Astrocyte (in vitro differentiated cells and primary cell): Measurements from ENCODE around the gene NEK9. TPM values are rescaled to one million over a fixed set of nuclear protein-coding genes. Genes with fewer than 3 reads are reported as not detected.

Experiments used
- DNase-seq: peaks from one replicate; pipeline ENCODE4 v3.0.0-alpha.2; 2010; ENCODE audit warnings: low read depth
- FAIRE-seq: peaks from 2 replicates; lab custom pipeline; 2011; peaks lifted over from hg19 to GRCh38; lab: Jason Lieb, UNC
- H2AFZ ChIP-seq: 2 replicates; pipeline ENCODE4 v1.6.0; 2012; ENCODE audit warnings: low read depth, low read length, inconsistent platforms
- H3K27ac ChIP-seq: 2 replicates; pipeline ENCODE4 v1.5.1; 2011; ENCODE audit warnings: low read depth, low read length, inconsistent platforms
- H3K27me3 ChIP-seq: 2 replicates; pipeline ENCODE4 v1.6.0; 2011; ENCODE audit warnings: low read length, inconsistent platforms; ENCODE audit not compliant: insufficient read depth
- H3K36me3 ChIP-seq: 2 replicates; pipeline ENCODE4 v1.5.1; 2011; ENCODE audit warnings: low read length, inconsistent platforms; ENCODE audit not compliant: insufficient read depth
- H3K4me1 ChIP-seq: 2 replicates; pipeline ENCODE4 v1.5.1; 2011; ENCODE audit warnings: low read length, inconsistent platforms; ENCODE audit not compliant: insufficient read depth
- H3K4me2 ChIP-seq: 2 replicates; pipeline ENCODE4 v1.6.0; 2012; ENCODE audit warnings: low read length, inconsistent platforms
- H3K4me3 ChIP-seq: 2 replicates; pipeline ENCODE4 v1.5.1; 2011; ENCODE audit warnings: low read depth, mild to moderate bottlenecking, low read length, inconsistent platforms; ENCODE audit not compliant: insufficient read depth
- H3K79me2 ChIP-seq: 2 replicates; pipeline ENCODE4 v1.6.0; 2012; ENCODE audit warnings: mild to moderate bottlenecking, low read length, inconsistent platforms; ENCODE audit not compliant: insufficient read depth
- H3K9ac ChIP-seq: 2 replicates; pipeline ENCODE4 v1.6.0; 2012; ENCODE audit warnings: mild to moderate bottlenecking, low read length, inconsistent platforms
- H3K9me3 ChIP-seq: 2 replicates; pipeline ENCODE4 v1.5.1; 2012; ENCODE audit warnings: low read depth, mild to moderate bottlenecking, low read length, inconsistent platforms; ENCODE audit not compliant: insufficient read depth
- H4K20me1 ChIP-seq: 2 replicates; pipeline ENCODE4 v1.6.0; 2012; ENCODE audit warnings: low read length, inconsistent platforms; ENCODE audit not compliant: insufficient read depth
- H3K27ac Mint-ChIP-seq: one replicate; pipeline ENCODE4 v1.8.0; 2021; ENCODE audit warnings: mild to moderate bottlenecking, mixed read lengths; ENCODE audit not compliant: unreplicated experiment
- H3K27me3 Mint-ChIP-seq: one replicate; pipeline ENCODE4 v1.8.0; 2021; ENCODE audit warnings: low read depth, mixed read lengths; ENCODE audit not compliant: unreplicated experiment
- H3K36me3 Mint-ChIP-seq: one replicate; pipeline ENCODE4 v1.8.0; 2021; ENCODE audit warnings: low read depth, mixed read lengths; ENCODE audit not compliant: unreplicated experiment
- H3K4me1 Mint-ChIP-seq: one replicate; pipeline ENCODE4 v1.8.0; 2021; ENCODE audit warnings: low read depth, mixed read lengths; ENCODE audit not compliant: unreplicated experiment
- H3K4me3 Mint-ChIP-seq: one replicate; pipeline ENCODE4 v1.8.0; 2021; ENCODE audit warnings: mild to moderate bottlenecking, moderate library complexity, mixed read lengths; ENCODE audit not compliant: unreplicated experiment
- H3K9me3 Mint-ChIP-seq: one replicate; pipeline ENCODE4 v1.8.0; 2021; ENCODE audit warnings: mild to moderate bottlenecking, mixed read lengths; ENCODE audit not compliant: unreplicated experiment
- CTCF ChIP-seq: IDR thresholded peaks from 2 replicates; pipeline ENCODE4 v1.5.1; 2011; ENCODE audit warnings: low read depth, mild to moderate bottlenecking, inconsistent platforms, low read length, moderate library complexity; ENCODE audit not compliant: insufficient read depth
- EZH2 ChIP-seq: IDR thresholded peaks from 2 replicates; pipeline ENCODE4 v1.6.1; 2012; ENCODE audit warnings: mild to moderate bottlenecking, low read length, inconsistent platforms; ENCODE audit not compliant: insufficient read depth
- total RNA-seq: library from RNA; stranded (reverse); gene quantifications from 2 replicates; pipeline ENCODE4 v1.2.1, GENCODE V29; 2021

Gene NEK9
- total RNA-seq, 1 donor from 2014 or later, result 45.2 TPM

GRCh38 chr14:75165586-75166391, 38.9 kb upstream of the NEK9 start:
- Histone ChIP-seq H3K4me3 (no peak overlapping the region), H3K36me3 (no peaks in the 10 kb centered on the region), H3K27ac (no peak overlapping the region), H2AFZ (no peak overlapping the region), H3K4me2 (peak overlapping the region; percentile 47), H3K4me1 (peaks cover 5% of the 10 kb centered on the region), H4K20me1 (peaks cover 95% of the 10 kb centered on the region), H3K27me3 (no peaks in the 10 kb centered on the region), H3K9ac (no peak overlapping the region), H3K9me3 (no peaks in the 10 kb centered on the region), H3K79me2 (peaks cover 99% of the 10 kb centered on the region)
- no peak for TF ChIP-seq CTCF
- no peak for TF ChIP-seq EZH2
- H3K4me3 Mint-ChIP-seq, result no peak overlapping the region
- FAIRE-seq (no peak), DNase-seq (peak; percentile 41)
- H3K36me3 Mint-ChIP-seq, result peaks cover 2% of the 10 kb centered on the region
- peaks cover 25% of the 10 kb centered on the region for H3K4me1 Mint-ChIP-seq
- no peaks in the 10 kb centered on the region for H3K27me3 Mint-ChIP-seq
- peak overlapping the region; percentile 87 for H3K27ac Mint-ChIP-seq
- peaks cover 1% of the 10 kb centered on the region for H3K9me3 Mint-ChIP-seq

GRCh38 chr14:75164809-75165208, 38.0 kb upstream of the NEK9 start:
- Histone ChIP-seq H3K9ac (no peak overlapping the region), H2AFZ (no peak overlapping the region), H3K79me2 (peaks cover 99% of the 10 kb centered on the region), H3K27me3 (no peaks in the 10 kb centered on the region), H3K4me2 (no peak overlapping the region), H3K27ac (no peak overlapping the region), H3K9me3 (no peaks in the 10 kb centered on the region), H4K20me1 (peaks cover 95% of the 10 kb centered on the region), H3K4me3 (no peak overlapping the region), H3K4me1 (peaks cover 5% of the 10 kb centered on the region), H3K36me3 (no peaks in the 10 kb centered on the region)
- DNase-seq (no peak), FAIRE-seq (no peak)
- Mint-ChIP-seq H3K36me3 (peaks cover 2% of the 10 kb centered on the region), H3K9me3 (peaks cover 1% of the 10 kb centered on the region), H3K27me3 (no peaks in the 10 kb centered on the region), H3K4me3 (no peak overlapping the region), H3K27ac (no peak overlapping the region), H3K4me1 (peaks cover 20% of the 10 kb centered on the region)
- TF ChIP-seq EZH2 (no peak), CTCF (no peak)

DNA sequence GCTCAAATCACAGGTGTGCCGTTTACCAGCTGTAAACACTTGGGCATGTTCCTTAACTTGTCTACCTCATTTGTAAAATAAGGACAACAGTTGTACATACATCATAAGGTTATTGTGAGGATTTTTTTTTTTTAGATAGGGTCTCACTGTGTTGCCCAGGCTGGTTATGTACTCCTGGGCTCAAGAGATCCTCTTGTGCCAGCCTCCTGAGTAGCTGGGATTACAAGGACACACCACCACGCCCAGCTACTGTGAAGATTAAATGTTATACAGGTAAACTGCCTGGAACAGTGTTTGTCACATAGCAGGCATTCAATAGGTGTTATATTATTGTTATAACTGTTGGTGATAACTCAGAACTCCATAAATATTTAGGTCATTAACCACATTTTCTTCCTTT, 36.8 kb upstream of the NEK9 start:
- Histone ChIP-seq H3K36me3 (no peaks in the 10 kb centered on the region), H3K9ac (no peak overlapping the region), H2AFZ (no peak overlapping the region), H3K4me2 (no peak overlapping the region), H3K27ac (no peak overlapping the region), H3K27me3 (no peaks in the 10 kb centered on the region), H3K4me1 (peaks cover under 1% of the 10 kb centered on the region), H3K79me2 (peaks cover 99% of the 10 kb centered on the region), H3K4me3 (no peak overlapping the region), H3K9me3 (no peaks in the 10 kb centered on the region), H4K20me1 (peaks cover 95% of the 10 kb centered on the region)
- Mint-ChIP-seq H3K36me3 (peaks cover 4% of the 10 kb centered on the region), H3K4me3 (no peak overlapping the region), H3K4me1 (peaks cover 22% of the 10 kb centered on the region), H3K9me3 (peaks cover 1% of the 10 kb centered on the region), H3K27ac (no peak overlapping the region), H3K27me3 (no peaks in the 10 kb centered on the region)
- TF ChIP-seq EZH2 (no peak), CTCF (no peak)
- DNase-seq (no peak), FAIRE-seq (no peak)
